H1 (cell line): ENCODE data around the gene NSUN7. TPM values are rescaled to one million over a fixed set of nuclear protein-coding genes. Genes with fewer than 3 reads are reported as not detected.

ENCODE experiments used
- RFX5 ChIP-seq: IDR thresholded peaks from 2 replicates; pipeline ENCODE4 v1.6.1; 2011; ENCODE audit warnings: low read depth, low read length, improper control_type of control experiment, borderline replicate concordance
- SIRT6 ChIP-seq: IDR thresholded peaks from one replicate; pipeline ENCODE4 v1.7.1; 2012; ENCODE audit warnings: low read length, inconsistent platforms
- TAF1 ChIP-seq: IDR thresholded peaks from 2 replicates; pipeline ENCODE4 v1.6.1; 2011; ENCODE audit warnings: mild to moderate bottlenecking, low read depth, low read length
- polyA plus RNA-seq, 7 experiments: library from polyadenylated mRNA; depleted of rRNA in 3 of 7; stranded (reverse) in 5 of 7; unstranded in 2 of 7; fragments of >200 nt in 5 of 7; fragments of 200-250 nt in 2 of 7; gene quantifications; 1 replicate in 5 of 7; 2 replicates in 1 of 7; 4 replicates in 1 of 7; pipeline versions ENCODE4 v1.2.1 to v1.2.3, GENCODE V29; 2011 to 2013; ENCODE audit warnings: missing spikeins in 2 of 7, mixed read lengths in 2 of 7
- total RNA-seq: library from RNA; stranded (reverse); fragmentation: NEBNext Ultra II Directional; extraction: Animal tissue kit (Norgen Biotek cat#: 25700); gene quantifications from 2 replicates; pipeline ENCODE4 v1.2.1, GENCODE V29; 2021
- TF ChIP-seq, protein P1 (sequence below): fragments of 300-600 bp; sonication (generic); IDR thresholded peaks from 2 replicates; pipeline ENCODE4 v1.7.1; 2012; ENCODE audit warnings: low read length, moderate library complexity, mild to moderate bottlenecking, inconsistent platforms; ENCODE audit not compliant: insufficient replicate concordance

NSUN7 gene
- total and polyA plus RNA-seq, 2 of the 8 experiments (the other 6 are each of a cell fraction or from before 2014, with no cell fraction given): 8.8 to 24.4 TPM

GRCh38 chr4:40737879-40738278 is 11.9 kb upstream of the NSUN7 start (continued):
- TF ChIP-seq, protein P1, sequence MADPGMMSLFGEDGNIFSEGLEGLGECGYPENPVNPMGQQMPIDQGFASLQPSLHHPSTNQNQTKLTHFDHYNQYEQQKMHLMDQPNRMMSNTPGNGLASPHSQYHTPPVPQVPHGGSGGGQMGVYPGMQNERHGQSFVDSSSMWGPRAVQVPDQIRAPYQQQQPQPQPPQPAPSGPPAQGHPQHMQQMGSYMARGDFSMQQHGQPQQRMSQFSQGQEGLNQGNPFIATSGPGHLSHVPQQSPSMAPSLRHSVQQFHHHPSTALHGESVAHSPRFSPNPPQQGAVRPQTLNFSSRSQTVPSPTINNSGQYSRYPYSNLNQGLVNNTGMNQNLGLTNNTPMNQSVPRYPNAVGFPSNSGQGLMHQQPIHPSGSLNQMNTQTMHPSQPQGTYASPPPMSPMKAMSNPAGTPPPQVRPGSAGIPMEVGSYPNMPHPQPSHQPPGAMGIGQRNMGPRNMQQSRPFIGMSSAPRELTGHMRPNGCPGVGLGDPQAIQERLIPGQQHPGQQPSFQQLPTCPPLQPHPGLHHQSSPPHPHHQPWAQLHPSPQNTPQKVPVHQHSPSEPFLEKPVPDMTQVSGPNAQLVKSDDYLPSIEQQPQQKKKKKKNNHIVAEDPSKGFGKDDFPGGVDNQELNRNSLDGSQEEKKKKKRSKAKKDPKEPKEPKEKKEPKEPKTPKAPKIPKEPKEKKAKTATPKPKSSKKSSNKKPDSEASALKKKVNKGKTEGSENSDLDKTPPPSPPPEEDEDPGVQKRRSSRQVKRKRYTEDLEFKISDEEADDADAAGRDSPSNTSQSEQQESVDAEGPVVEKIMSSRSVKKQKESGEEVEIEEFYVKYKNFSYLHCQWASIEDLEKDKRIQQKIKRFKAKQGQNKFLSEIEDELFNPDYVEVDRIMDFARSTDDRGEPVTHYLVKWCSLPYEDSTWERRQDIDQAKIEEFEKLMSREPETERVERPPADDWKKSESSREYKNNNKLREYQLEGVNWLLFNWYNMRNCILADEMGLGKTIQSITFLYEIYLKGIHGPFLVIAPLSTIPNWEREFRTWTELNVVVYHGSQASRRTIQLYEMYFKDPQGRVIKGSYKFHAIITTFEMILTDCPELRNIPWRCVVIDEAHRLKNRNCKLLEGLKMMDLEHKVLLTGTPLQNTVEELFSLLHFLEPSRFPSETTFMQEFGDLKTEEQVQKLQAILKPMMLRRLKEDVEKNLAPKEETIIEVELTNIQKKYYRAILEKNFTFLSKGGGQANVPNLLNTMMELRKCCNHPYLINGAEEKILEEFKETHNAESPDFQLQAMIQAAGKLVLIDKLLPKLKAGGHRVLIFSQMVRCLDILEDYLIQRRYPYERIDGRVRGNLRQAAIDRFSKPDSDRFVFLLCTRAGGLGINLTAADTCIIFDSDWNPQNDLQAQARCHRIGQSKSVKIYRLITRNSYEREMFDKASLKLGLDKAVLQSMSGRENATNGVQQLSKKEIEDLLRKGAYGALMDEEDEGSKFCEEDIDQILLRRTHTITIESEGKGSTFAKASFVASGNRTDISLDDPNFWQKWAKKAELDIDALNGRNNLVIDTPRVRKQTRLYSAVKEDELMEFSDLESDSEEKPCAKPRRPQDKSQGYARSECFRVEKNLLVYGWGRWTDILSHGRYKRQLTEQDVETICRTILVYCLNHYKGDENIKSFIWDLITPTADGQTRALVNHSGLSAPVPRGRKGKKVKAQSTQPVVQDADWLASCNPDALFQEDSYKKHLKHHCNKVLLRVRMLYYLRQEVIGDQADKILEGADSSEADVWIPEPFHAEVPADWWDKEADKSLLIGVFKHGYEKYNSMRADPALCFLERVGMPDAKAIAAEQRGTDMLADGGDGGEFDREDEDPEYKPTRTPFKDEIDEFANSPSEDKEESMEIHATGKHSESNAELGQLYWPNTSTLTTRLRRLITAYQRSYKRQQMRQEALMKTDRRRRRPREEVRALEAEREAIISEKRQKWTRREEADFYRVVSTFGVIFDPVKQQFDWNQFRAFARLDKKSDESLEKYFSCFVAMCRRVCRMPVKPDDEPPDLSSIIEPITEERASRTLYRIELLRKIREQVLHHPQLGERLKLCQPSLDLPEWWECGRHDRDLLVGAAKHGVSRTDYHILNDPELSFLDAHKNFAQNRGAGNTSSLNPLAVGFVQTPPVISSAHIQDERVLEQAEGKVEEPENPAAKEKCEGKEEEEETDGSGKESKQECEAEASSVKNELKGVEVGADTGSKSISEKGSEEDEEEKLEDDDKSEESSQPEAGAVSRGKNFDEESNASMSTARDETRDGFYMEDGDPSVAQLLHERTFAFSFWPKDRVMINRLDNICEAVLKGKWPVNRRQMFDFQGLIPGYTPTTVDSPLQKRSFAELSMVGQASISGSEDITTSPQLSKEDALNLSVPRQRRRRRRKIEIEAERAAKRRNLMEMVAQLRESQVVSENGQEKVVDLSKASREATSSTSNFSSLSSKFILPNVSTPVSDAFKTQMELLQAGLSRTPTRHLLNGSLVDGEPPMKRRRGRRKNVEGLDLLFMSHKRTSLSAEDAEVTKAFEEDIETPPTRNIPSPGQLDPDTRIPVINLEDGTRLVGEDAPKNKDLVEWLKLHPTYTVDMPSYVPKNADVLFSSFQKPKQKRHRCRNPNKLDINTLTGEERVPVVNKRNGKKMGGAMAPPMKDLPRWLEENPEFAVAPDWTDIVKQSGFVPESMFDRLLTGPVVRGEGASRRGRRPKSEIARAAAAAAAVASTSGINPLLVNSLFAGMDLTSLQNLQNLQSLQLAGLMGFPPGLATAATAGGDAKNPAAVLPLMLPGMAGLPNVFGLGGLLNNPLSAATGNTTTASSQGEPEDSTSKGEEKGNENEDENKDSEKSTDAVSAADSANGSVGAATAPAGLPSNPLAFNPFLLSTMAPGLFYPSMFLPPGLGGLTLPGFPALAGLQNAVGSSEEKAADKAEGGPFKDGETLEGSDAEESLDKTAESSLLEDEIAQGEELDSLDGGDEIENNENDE: no peak
- TF ChIP-seq RFX5 (no peak), TAF1 (no peak), SIRT6 (no peak)
